Measurements from ENCODE around the gene FAM107A. TPM values are rescaled to one million over a fixed set of nuclear protein-coding genes. Genes with fewer than 3 reads are reported as not detected.

The FAM107A gene
- total RNA-seq, 2 experiments from 2014 or later: not detected

DNA sequence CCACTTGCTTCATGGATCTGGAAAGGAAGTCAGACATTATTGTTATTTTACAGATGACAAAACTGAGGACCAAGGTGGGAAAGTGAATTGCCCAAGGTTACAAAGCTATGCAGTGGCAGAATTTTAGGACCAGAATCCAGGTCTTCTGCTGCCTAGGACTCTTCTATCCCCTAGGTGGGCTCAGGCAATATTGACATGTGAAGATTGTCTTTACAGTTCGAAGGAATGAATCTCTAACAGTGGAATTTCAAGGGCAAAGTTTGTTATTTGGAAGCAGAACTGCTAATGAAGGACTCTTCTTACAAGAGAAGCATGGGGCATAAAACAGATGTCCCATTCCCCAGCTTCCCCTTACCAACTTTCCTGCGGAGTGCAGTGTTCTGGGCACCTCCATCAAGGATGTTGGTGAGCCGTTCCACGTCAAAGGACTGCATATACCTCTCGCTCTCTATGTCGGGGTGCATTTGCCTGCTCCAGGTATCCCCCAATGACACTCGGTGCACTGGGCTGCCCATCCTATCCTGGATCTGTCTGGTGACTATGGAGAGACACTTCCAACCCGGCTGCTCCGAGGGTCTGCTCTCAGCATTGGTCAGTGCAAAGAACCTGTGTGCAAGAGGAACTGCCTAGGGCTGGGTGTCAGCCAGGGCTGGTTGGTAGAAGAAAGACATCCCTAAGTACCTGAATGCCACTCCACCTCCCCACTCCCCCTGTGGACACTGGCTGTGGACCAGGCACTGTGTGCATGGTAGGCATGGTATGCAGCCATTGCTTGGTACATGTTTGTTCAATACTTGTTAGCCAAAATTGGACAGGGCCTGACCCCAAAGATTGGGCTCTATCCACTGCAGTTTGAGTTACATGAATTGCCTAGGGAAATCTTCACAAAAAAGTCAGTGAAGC, 42.3 kb downstream of the FAM107A start:
- H3K9me3 ChIP-seq (ENCODE audit: control insufficient read depth in 1 of 2, insufficient read depth in 1 of 2, low read length in 2 of 2): no peaks in the 10 kb centered on the region
- H3K4me3 ChIP-seq (ENCODE audit: low read length): no peak overlapping the region
- ChIA-PET POLR2A (no interaction called here), CTCF (interaction anchor here (1.1 to 2.1 kb wide), 2 partner anchors 43 to 357 kb away, joined by 3 to 7 read pairs; partner anchors contain the start of gene KCTD6)
- no peak for ATAC-seq (ENCODE audit: poor library complexity)
- Mint-ChIP-seq H3K4me1 (ENCODE audit: low read depth) (peaks cover 7% of the 10 kb centered on the region), H3K27ac (no peak overlapping the region), H3K4me3 (no peak overlapping the region), H3K36me3 (ENCODE audit: low read depth) (no peaks in the 10 kb centered on the region), H3K27me3 (no peaks in the 10 kb centered on the region), H3K9me3 (no peaks in the 10 kb centered on the region)
- peaks cover 8% of the 10 kb centered on the region for H3K4me1 ChIP-seq (ENCODE audit: insufficient read depth, low read length)
- H3K27me3 ChIP-seq (ENCODE audit: control insufficient read depth in 1 of 2, insufficient read depth in 2 of 2, low read length in 2 of 2): no peaks in the 10 kb centered on the region
- intact Hi-C loops (cut with DNase I, micrococcal nuclease): loop anchor here in 1 of 2 experiments (2.0 to 5.0 kb wide), 2 partner anchors 118 to 348 kb away; no protein-coding TSS in a partner anchor
- TF ChIP-seq, protein P1, sequence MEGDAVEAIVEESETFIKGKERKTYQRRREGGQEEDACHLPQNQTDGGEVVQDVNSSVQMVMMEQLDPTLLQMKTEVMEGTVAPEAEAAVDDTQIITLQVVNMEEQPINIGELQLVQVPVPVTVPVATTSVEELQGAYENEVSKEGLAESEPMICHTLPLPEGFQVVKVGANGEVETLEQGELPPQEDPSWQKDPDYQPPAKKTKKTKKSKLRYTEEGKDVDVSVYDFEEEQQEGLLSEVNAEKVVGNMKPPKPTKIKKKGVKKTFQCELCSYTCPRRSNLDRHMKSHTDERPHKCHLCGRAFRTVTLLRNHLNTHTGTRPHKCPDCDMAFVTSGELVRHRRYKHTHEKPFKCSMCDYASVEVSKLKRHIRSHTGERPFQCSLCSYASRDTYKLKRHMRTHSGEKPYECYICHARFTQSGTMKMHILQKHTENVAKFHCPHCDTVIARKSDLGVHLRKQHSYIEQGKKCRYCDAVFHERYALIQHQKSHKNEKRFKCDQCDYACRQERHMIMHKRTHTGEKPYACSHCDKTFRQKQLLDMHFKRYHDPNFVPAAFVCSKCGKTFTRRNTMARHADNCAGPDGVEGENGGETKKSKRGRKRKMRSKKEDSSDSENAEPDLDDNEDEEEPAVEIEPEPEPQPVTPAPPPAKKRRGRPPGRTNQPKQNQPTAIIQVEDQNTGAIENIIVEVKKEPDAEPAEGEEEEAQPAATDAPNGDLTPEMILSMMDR (IDR thresholded peaks at IDR 0.05): no peak
- no peak overlapping the region for H3K27ac ChIP-seq (ENCODE audit: low read depth in 1 of 2, low read length in 2 of 2)
- no peak for DNase-seq
- no peaks in the 10 kb centered on the region for H3K36me3 ChIP-seq (ENCODE audit: insufficient read depth, low read length)

DNA sequence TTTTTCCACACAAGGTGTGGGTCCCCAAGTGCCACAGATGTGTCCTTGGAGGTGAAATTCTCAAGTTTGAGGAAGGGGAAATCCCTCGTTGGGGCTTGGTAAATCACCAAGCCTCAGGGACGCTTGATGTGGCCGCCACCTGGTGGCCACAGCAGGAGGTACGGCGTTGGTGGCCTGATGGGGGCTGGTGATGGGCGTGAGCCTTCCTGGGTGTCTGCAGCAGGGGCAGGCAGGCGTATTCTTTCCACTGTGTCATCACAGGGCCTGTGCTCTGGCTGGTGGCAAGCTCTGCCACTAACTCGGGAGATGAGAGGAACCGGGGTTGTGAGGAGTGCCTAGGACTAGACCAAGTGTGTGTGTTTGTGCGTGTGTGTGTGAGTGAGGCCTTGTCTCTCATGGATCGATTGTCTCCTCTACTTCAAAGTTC, 44.4 kb downstream of the FAM107A start:
- H3K36me3 Mint-ChIP-seq (ENCODE audit: low read depth): no peaks in the 10 kb centered on the region
- Histone ChIP-seq H3K4me1 (ENCODE audit: insufficient read depth, low read length) (peaks cover 8% of the 10 kb centered on the region), H3K27ac (ENCODE audit: low read depth in 1 of 2, low read length in 2 of 2) (no peak overlapping the region), H3K9me3 (ENCODE audit: control insufficient read depth in 1 of 2, insufficient read depth in 1 of 2, low read length in 2 of 2) (no peaks in the 10 kb centered on the region), H3K27me3 (ENCODE audit: control insufficient read depth in 1 of 2, insufficient read depth in 2 of 2, low read length in 2 of 2) (no peaks in the 10 kb centered on the region), H3K36me3 (ENCODE audit: insufficient read depth, low read length) (no peaks in the 10 kb centered on the region), H3K4me3 (ENCODE audit: low read length) (no peak overlapping the region)
- ATAC-seq (ENCODE audit: poor library complexity): peak; percentile 99
- CTCF ChIA-PET: interaction anchor here (2.1 kb wide), 1 partner anchor 41 kb away, joined by 7 read pairs; the partner anchor contains the start of gene KCTD6
- no peak overlapping the region for H3K27ac Mint-ChIP-seq
- no peak overlapping the region for H3K4me3 Mint-ChIP-seq
- no peaks in the 10 kb centered on the region for H3K27me3 Mint-ChIP-seq
- TF ChIP-seq, protein P1 (IDR thresholded peaks at IDR 0.05): peak; percentile 78
- H3K9me3 Mint-ChIP-seq: no peaks in the 10 kb centered on the region
- POLR2A ChIA-PET: no interaction called here
- peaks cover 7% of the 10 kb centered on the region for H3K4me1 Mint-ChIP-seq (ENCODE audit: low read depth)
- intact Hi-C loops (cut with DNase I, micrococcal nuclease): loop anchor here (1.0 to 5.0 kb wide), 8 partner anchors 41 to 346 kb away; partner anchors contain the start of genes KCTD6 (in 1 of the 2) and PDHB (in 1 of the 2)
- DNase-seq: peak; percentile 60 to 90 (median 70)

DNA sequence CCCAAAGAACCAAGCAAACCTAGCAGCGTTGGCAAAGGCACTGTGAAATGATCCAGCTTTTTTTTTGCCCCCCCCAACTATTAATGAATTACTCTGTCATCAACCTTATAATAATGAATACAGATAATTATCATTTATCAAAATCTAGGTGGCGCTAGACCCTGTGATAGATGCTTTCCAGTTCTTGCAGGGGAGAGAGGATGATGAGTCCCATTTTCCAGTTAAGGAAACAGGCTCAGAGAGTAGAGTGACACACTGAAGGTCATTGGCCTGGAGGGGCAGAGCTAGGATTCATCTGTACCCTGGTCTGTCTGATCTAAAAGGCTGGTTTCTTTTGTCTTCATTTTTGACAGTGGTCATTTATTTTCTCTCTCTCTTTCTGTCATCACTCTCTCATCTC, 45.2 kb downstream of the FAM107A start:
- ChIA-PET POLR2A (no interaction called here), CTCF (no interaction called here)
- ATAC-seq (ENCODE audit: poor library complexity) (no peak), DNase-seq (no peak)
- peaks cover 8% of the 10 kb centered on the region for H3K4me1 ChIP-seq (ENCODE audit: insufficient read depth, low read length)
- no peak overlapping the region for H3K27ac ChIP-seq (ENCODE audit: low read depth in 1 of 2, low read length in 2 of 2)
- no peaks in the 10 kb centered on the region for H3K36me3 Mint-ChIP-seq (ENCODE audit: low read depth)
- H3K36me3 ChIP-seq (ENCODE audit: insufficient read depth, low read length): no peaks in the 10 kb centered on the region
- H3K27ac Mint-ChIP-seq: no peak overlapping the region
- H3K4me3 ChIP-seq (ENCODE audit: low read length): no peak overlapping the region
- H3K27me3 Mint-ChIP-seq: no peaks in the 10 kb centered on the region
- peaks cover 7% of the 10 kb centered on the region for H3K4me1 Mint-ChIP-seq (ENCODE audit: low read depth)
- intact Hi-C loops (cut with DNase I, micrococcal nuclease): loop anchor here (1.0 to 5.0 kb wide), 8 partner anchors 40 to 345 kb away; partner anchors contain the start of genes KCTD6 (in 1 of the 2) and PDHB (in 1 of the 2)
- H3K4me3 Mint-ChIP-seq: no peak overlapping the region
- no peaks in the 10 kb centered on the region for H3K27me3 ChIP-seq (ENCODE audit: control insufficient read depth in 1 of 2, insufficient read depth in 2 of 2, low read length in 2 of 2)
- H3K9me3 Mint-ChIP-seq: no peaks in the 10 kb centered on the region
- no peaks in the 10 kb centered on the region for H3K9me3 ChIP-seq (ENCODE audit: control insufficient read depth in 1 of 2, insufficient read depth in 1 of 2, low read length in 2 of 2)
- TF ChIP-seq, protein P1 (IDR thresholded peaks at IDR 0.05): no peak
